ENCODE measurements around the gene ENKD1.

The ENKD1 gene

GRCh38 chr16:67668495-67669157, 2.1 kb upstream of the ENKD1 start:
- no peak for DNase-seq (ENCODE audit: low read depth)
- no peak overlapping the region for H3K4me3 ChIP-seq (ENCODE audit: low read length)
- peak; percentile 39 for TF ChIP-seq CTCF (IDR thresholded peaks at IDR 0.05; ENCODE audit: insufficient read depth, low read depth, low read length, missing control alignments)

DNA sequence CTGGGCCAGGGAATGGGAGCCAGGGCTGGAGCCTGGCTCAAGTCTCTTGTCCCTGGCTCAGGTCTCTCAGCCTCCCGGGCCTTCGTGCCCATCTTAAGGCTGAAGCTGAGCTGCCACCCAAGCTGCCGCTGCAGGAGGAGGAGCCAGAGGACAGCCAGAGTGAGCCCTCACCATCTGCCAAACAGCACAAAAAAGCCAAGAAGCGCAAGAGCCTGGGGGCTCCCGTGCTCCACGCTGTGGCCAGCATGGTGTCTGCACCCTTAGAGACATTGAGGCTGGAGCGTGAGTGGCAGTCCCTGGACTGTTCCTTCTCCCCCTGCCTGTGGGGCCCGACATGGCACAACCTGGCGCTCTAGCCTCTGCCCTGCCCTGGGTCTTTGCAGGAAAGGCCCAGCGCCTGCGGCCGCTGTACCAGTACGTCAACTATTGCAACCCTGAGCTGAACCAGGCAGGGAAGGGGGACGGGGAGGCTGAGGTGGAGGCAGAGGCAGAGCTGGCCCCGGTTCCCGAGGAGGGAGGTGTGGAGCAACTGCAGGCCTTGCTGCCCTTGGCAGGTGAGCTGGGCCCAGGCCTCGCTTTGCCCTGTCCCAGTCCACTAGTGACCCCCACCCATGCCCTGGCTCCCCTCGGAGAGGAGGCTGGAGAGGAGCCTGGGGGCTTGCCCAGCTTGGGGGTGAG, 1.4 kb upstream of the ENKD1 start:
- no peak overlapping the region for H3K4me3 ChIP-seq (ENCODE audit: low read length)
- peak; percentile 85 for TF ChIP-seq CTCF (IDR thresholded peaks at IDR 0.05; ENCODE audit: insufficient read depth, low read depth, low read length, missing control alignments)
- peak; percentile 88 for DNase-seq (ENCODE audit: low read depth)

GRCh38 chr16:67667453-67667816, 885 bp upstream of the ENKD1 start:
- no peak overlapping the region for H3K4me3 ChIP-seq (ENCODE audit: low read length)
- no peak for DNase-seq (ENCODE audit: low read depth)
- TF ChIP-seq CTCF (IDR thresholded peaks at IDR 0.05; ENCODE audit: insufficient read depth, low read depth, low read length, missing control alignments) = no peak

GRCh38 chr16:67666032-67666551, 458 bp downstream of the ENKD1 start:
- H3K4me3 ChIP-seq (ENCODE audit: low read length) = peak overlapping the region; percentile 58
- no peak for DNase-seq (ENCODE audit: low read depth)
- TF ChIP-seq CTCF (IDR thresholded peaks at IDR 0.05; ENCODE audit: insufficient read depth, low read depth, low read length, missing control alignments) = no peak

DNA sequence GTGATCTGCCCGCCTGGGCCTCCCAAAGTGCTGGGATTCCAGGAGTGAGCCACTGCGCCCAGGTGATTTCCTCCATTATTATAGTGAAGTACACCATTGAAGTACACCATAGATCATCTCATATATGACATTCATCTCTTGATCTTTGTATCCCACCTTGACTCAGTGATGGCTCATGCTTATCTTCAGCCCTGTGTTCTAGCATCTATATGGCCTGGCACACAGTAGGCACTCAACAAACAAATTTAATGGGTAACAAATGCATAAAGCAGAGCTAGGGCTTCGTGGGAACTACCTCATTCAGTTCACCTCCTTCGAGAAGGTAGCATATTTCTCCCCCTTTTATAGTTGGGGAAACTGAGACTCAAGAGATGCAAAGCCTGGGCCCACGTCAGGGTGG, 952 bp downstream of the ENKD1 start:
- DNase-seq (ENCODE audit: low read depth) = no peak
- H3K4me3 ChIP-seq (ENCODE audit: low read length) = peak overlapping the region; percentile 58
- TF ChIP-seq CTCF (IDR thresholded peaks at IDR 0.05; ENCODE audit: insufficient read depth, low read depth, low read length, missing control alignments) = no peak

DNA sequence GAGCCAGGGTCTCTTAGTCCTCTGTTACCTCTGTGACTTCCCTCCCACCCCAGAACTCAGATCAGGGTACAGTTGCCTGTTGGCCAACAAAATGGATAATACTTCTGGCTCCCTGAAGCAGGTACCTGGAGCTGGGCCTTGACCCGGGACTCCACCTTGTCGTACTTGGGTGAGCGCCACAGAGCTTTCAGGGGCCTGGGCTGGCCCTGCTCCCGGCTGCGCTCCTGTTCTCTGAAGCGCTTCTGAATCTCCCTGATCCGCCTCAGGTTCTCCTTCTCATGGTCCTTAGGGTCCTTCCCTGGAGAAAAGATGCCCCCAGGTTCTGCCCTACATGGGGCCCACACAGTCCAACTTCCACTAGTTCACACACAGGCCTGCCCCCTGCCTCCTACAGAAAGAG, 1.7 kb downstream of the ENKD1 start:
- no peak for DNase-seq (ENCODE audit: low read depth)
- TF ChIP-seq CTCF (IDR thresholded peaks at IDR 0.05; ENCODE audit: insufficient read depth, low read depth, low read length, missing control alignments) = no peak
- H3K4me3 ChIP-seq (ENCODE audit: low read length) = no peak overlapping the region

Data from epithelial cell of esophagus (primary cell).